HepG2 (cell line): ENCODE results near the gene LRP10. TPM values are rescaled to one million over a fixed set of nuclear protein-coding genes. Genes with fewer than 3 reads are reported as not detected.

Experiments
- ATAC-seq: fragments of 200-7000 bp; cut with Tn5 transposase; 3 replicates; pipeline ENCODE4 v1.9.1; 2020; ENCODE audit warnings: mild to moderate bottlenecking, moderate library complexity
- BruUV-seq: library from RNA; stranded (reverse); fragments of 400-500 nt; replicated peaks from 2 replicates; lab custom pipeline; 2021; lab: Mats Ljungman, UMichigan
- CTCF ChIA-PET: fragments of 300-600 bp; formaldehyde crosslinking; extraction: SDS; loops from one replicate; lab custom pipeline; 2021; ENCODE audit warnings: low total read pairs, inconsistent platforms, low intra/inter-chr PET ratio; lab: Yijun Ruan, JAX
- POLR2A ChIA-PET: fragments of 350-600 bp; sonication (Branson Sonifier 250); formaldehyde crosslinking; loops from one replicate; lab custom pipeline; 2020; ENCODE audit warnings: antibody characterized with exemption, inconsistent platforms; lab: Yijun Ruan, JAX
- DNase-seq: peaks from one replicate; pipeline ENCODE4 v3.0.0-alpha.2; 2015; ENCODE audit warnings: low spot score
- FAIRE-seq: peaks from 3 replicates; lab custom pipeline; 2011; peaks lifted over from hg19 to GRCh38; lab: Jason Lieb, UNC
- H2AFZ ChIP-seq: one replicate; pipeline ENCODE4 v1.6.1; 2011; ENCODE audit warnings: low read length, inconsistent platforms
- H3K27ac ChIP-seq: fragments of 300-600 bp; 3 replicates; pipeline ENCODE4 v1.8.0; 2011; ENCODE audit warnings: mixed run types, mild to moderate bottlenecking, mixed read lengths, low read length, inconsistent platforms; ENCODE audit not compliant: insufficient read depth; ENCODE audit errors: extremely low read length
- H3K27me3 ChIP-seq, 2 experiments: fragments of 200-600 bp in 1 of 2; 2 replicates in 1 of 2; 3 replicates in 1 of 2; pipeline versions ENCODE4 v1.6.0 to v1.8.0; 2011; ENCODE audit warnings: low read length in 2 of 2, mild to moderate bottlenecking in 2 of 2, moderate library complexity in 2 of 2, inconsistent platforms in 1 of 2; ENCODE audit not compliant: insufficient read depth in 2 of 2, control insufficient read depth in 1 of 2
- H3K36me3 ChIP-seq, 2 experiments: fragments of 200-600 bp in 1 of 2; replicated peaks in 1 of 2; 2 replicates in 1 of 2; 3 replicates in 1 of 2; pipeline versions ENCODE4 v1.5.1 to v1.8.0; 2011; ENCODE audit warnings: low read length in 2 of 2, inconsistent platforms in 1 of 2; ENCODE audit not compliant: insufficient read depth in 2 of 2, control insufficient read depth in 1 of 2
- H3K4me1 ChIP-seq: 2 replicates; pipeline ENCODE4 v1.5.1; 2012; ENCODE audit warnings: low read length, inconsistent platforms; ENCODE audit not compliant: insufficient read depth
- H3K4me2 ChIP-seq: 2 replicates; pipeline ENCODE4 v1.6.0; 2011; ENCODE audit warnings: low read depth, low read length, inconsistent platforms
- H3K4me3 ChIP-seq, 3 experiments: fragments of 200-600 bp in 1 of 3; sonication (generic), shearing (Covaris generic) in 1 of 3; replicated peaks in 1 of 3; 2 replicates each; pipeline ENCODE4 v1.5.1; 2011 to 2016; ENCODE audit warnings: low read length in 3 of 3, inconsistent platforms in 2 of 3, low read depth in 2 of 3, mild to moderate bottlenecking in 2 of 3, control low read depth in 1 of 3, mixed read lengths in 1 of 3; ENCODE audit not compliant: insufficient read depth in 1 of 3
- H3K79me2 ChIP-seq: one replicate; pipeline ENCODE4 v1.6.1; 2011; ENCODE audit warnings: low read length, inconsistent platforms; ENCODE audit not compliant: insufficient read depth
- H3K9ac ChIP-seq: 2 replicates; pipeline ENCODE4 v1.6.0; 2011; ENCODE audit warnings: mild to moderate bottlenecking, low read depth, low read length, inconsistent platforms; ENCODE audit not compliant: insufficient read depth
- H3K9me3 ChIP-seq: 2 replicates; pipeline ENCODE4 v1.5.1; 2012; ENCODE audit warnings: mild to moderate bottlenecking, low read length
- H4K20me1 ChIP-seq: 2 replicates; pipeline ENCODE4 v1.6.0; 2011; ENCODE audit warnings: inconsistent platforms, mild to moderate bottlenecking, low read length, moderate library complexity; ENCODE audit not compliant: insufficient read depth
- DNMT1 ChIP-seq: sonication (generic); formaldehyde crosslinking; IDR thresholded peaks from 2 replicates; pipeline ENCODE4 v1.5.1; 2020; ENCODE audit warnings: mild to moderate bottlenecking, missing genetic modification reagents
- FOSL2 ChIP-seq: sonication (generic); formaldehyde crosslinking; IDR thresholded peaks from 2 replicates; pipeline ENCODE4 v1.4.0; 2020; ENCODE audit warnings: missing genetic modification reagents
- MXI1 ChIP-seq: IDR thresholded peaks from 3 replicates; pipeline ENCODE4 v1.6.1; 2012; ENCODE audit warnings: low read depth, low read length, inconsistent platforms, borderline replicate concordance
- MYC ChIP-seq: sonication (generic); formaldehyde crosslinking; IDR thresholded peaks from 2 replicates; pipeline ENCODE4 v1.9.0; 2021; ENCODE audit warnings: missing genetic modification reagents, borderline replicate concordance
- NR0B2 ChIP-seq: sonication (generic); formaldehyde crosslinking; IDR thresholded peaks from 2 replicates; pipeline ENCODE4 v1.4.0; 2020; ENCODE audit warnings: mild to moderate bottlenecking, missing genetic modification reagents
- RNF2 ChIP-seq: fragments of 450-650 bp; conservative IDR thresholded peaks from 2 replicates; pipeline ENCODE4 v1.6.1; 2016; ENCODE audit warnings: low read depth
- SPEN ChIP-seq: sonication (generic); formaldehyde crosslinking; IDR thresholded peaks from 2 replicates; pipeline ENCODE4 v1.5.1; 2020; ENCODE audit warnings: low read depth, mild to moderate bottlenecking, missing genetic modification reagents
- THYN1 ChIP-seq: sonication (generic); formaldehyde crosslinking; IDR thresholded peaks from 2 replicates; pipeline ENCODE4 v1.8.1; 2023; ENCODE audit warnings: low read depth, mild to moderate bottlenecking, moderate library complexity, missing genetic modification reagents, borderline replicate concordance
- TP53 ChIP-seq: sonication (generic); formaldehyde crosslinking; conservative IDR thresholded peaks from 2 replicates; pipeline ENCODE4 v1.4.0; 2020; ENCODE audit warnings: missing genetic modification reagents
- ZNF224 ChIP-seq: sonication (generic); formaldehyde crosslinking; IDR thresholded peaks from 2 replicates; pipeline ENCODE4 v1.5.0; 2020; ENCODE audit warnings: mild to moderate bottlenecking, missing genetic modification reagents
- ZNF251 ChIP-seq: sonication (generic); formaldehyde crosslinking; IDR thresholded peaks from 2 replicates; pipeline ENCODE4 v1.9.0; 2021; ENCODE audit warnings: mild to moderate bottlenecking, missing genetic modification reagents
- ZNF407 ChIP-seq: sonication (generic); formaldehyde crosslinking; IDR thresholded peaks from one replicate; pipeline ENCODE4 v1.5.1; 2020; ENCODE audit warnings: mild to moderate bottlenecking, missing genetic modification reagents; ENCODE audit errors: not compliant biosample characterization
- ZNF510 ChIP-seq: sonication (generic); formaldehyde crosslinking; IDR thresholded peaks from 2 replicates; pipeline ENCODE4 v1.4.0; 2020; ENCODE audit warnings: low read depth, mild to moderate bottlenecking, missing genetic modification reagents
- WGBS: methylation state at CpG from one replicate; pipeline ENCODE4 v1.1.6; 2017; ENCODE audit warnings: low lambda C conversion rate; 5-methylcytosine and 5-hydroxymethylcytosine counted together
- in situ Hi-C: cut with HindIII; loops from 2 replicates; pipeline ENCODE4 v1.10.0; 2017; ENCODE audit warnings: low pct_unique_long_range_greater_than_20kb; ENCODE audit not compliant: extremely low pct_ligation_motif_present
- intact Hi-C: fragments of 100-400 bp; cut with micrococcal nuclease; formaldehyde crosslinking; loops from one replicate; pipeline ENCODE4 v1.10.0; 2022; ENCODE audit not compliant: unreplicated experiment
- polyA plus RNA-seq, 8 experiments: library from polyadenylated mRNA; depleted of rRNA in 3 of 8; stranded (reverse) in 7 of 8; unstranded in 1 of 8; fragments of >200 nt; fragmentation: Illumina TruSeq in 4 of 8; extraction: Trizol in 4 of 8; gene quantifications; 2 replicates each; pipeline versions ENCODE4 v1.2.1 to v1.2.3, GENCODE V29; 2011 to 2016; ENCODE audit warnings: low read depth in 4 of 8, missing spikeins in 1 of 8, mixed read lengths in 1 of 8; ENCODE audit not compliant: insufficient read depth in 1 of 8
- total RNA-seq, 5 experiments: library from RNA; depleted of rRNA; stranded (reverse); fragments of >200 nt; fragmentation: Illumina TruSeq; extraction: Trizol; gene quantifications; 2 replicates each; pipeline ENCODE4 v1.2.3, GENCODE V29; 2016; ENCODE audit warnings: low read depth in 1 of 5
- TF ChIP-seq, protein P1 (sequence below): sonication (generic); formaldehyde crosslinking; conservative IDR thresholded peaks from 2 replicates; pipeline ENCODE4 v1.5.0; 2020; ENCODE audit warnings: missing genetic modification reagents

The LRP10 gene
- total and polyA plus RNA-seq, 2 of the 13 experiments (the other 11 are each of a cell fraction or from before 2014, with no cell fraction given), result 16.9 to 45.2 TPM

- TF ChIP-seq NR0B2, result peak; percentile 27; the same call in 1 of the 2 replicates
- no peak for TF ChIP-seq FOSL2
- TF ChIP-seq TP53 (CRISPR knock-in tag), result no peak
- TF ChIP-seq ZNF251 (CRISPR knock-in tag), result no peak
- no peak for TF ChIP-seq ZNF510
- no peak for TF ChIP-seq DNMT1 (CRISPR knock-in tag)
- no peak for TF ChIP-seq THYN1 (CRISPR knock-in tag)
- no peak for TF ChIP-seq RNF2
- TF ChIP-seq, protein P1, sequence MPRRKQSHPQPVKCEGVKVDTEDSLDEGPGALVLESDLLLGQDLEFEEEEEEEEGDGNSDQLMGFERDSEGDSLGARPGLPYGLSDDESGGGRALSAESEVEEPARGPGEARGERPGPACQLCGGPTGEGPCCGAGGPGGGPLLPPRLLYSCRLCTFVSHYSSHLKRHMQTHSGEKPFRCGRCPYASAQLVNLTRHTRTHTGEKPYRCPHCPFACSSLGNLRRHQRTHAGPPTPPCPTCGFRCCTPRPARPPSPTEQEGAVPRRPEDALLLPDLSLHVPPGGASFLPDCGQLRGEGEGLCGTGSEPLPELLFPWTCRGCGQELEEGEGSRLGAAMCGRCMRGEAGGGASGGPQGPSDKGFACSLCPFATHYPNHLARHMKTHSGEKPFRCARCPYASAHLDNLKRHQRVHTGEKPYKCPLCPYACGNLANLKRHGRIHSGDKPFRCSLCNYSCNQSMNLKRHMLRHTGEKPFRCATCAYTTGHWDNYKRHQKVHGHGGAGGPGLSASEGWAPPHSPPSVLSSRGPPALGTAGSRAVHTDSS (CRISPR knock-in tag), result no peak
- TF ChIP-seq ZNF224 (CRISPR knock-in tag), result no peak
- no peak for TF ChIP-seq MXI1
Measured at GRCh38 chr14:22841311-22841710, 30.2 kb upstream of the LRP10 start (continued).

GRCh38 chr14:22841769-22842168, 29.8 kb upstream of the LRP10 start:
- Histone ChIP-seq H3K27me3 (peaks cover 1 to 5% of the 10 kb centered on the region in 2 experiments; a peak in 1 of 5 replicates), H2AFZ (no peak overlapping the region), H4K20me1 (no peaks in the 10 kb centered on the region), H3K9ac (no peak overlapping the region), H3K27ac (no peak overlapping the region), H3K9me3 (no peaks in the 10 kb centered on the region), H3K79me2 (no peaks in the 10 kb centered on the region), H3K36me3 (no peaks in the 10 kb centered on the region), H3K4me1 (peaks cover 33% of the 10 kb centered on the region), H3K4me3 (no peak overlapping the region), H3K4me2 (no peak overlapping the region)
- BruUV-seq, result no TSS peak
- 59% methylated on average over 8 of the region's 8 CpGs for WGBS
- CTCF ChIA-PET, result no interaction called here
- DNase-seq (no peak), ATAC-seq (no peak), FAIRE-seq (no peak)
- in situ Hi-C loops, result no loop called here
- intact Hi-C loops, result no loop called here
- POLR2A ChIA-PET, result interaction anchor here (1.4 kb wide), 1 partner anchor 165 kb away, joined by 5 read pairs; no protein-coding TSS in a partner anchor
- TF ChIP-seq MYC (peak; percentile 27; the same call in 1 of the 2 replicates), ZNF407 (CRISPR knock-in tag) (no peak), SPEN (CRISPR knock-in tag) (0 out of 2 replicates have a peak, but pooled peaks have one; percentile 22)
